Adrenal gland (tissue), 5 donors: Measurements from ENCODE around the gene ARSD.

ENCODE experiments used
- POLR2A ChIP-seq, 2 donors: fragments of 450-650 bp; IDR thresholded peaks; one replicate each; pipeline ENCODE4 v1.6.1; 2017; ENCODE audit warnings: antibody characterized with exemption in 2 of 2, mild to moderate bottlenecking in 2 of 2, moderate library complexity in 1 of 2
- TF ChIP-seq, protein P1 (sequence below), 6 experiments: fragments of 450-650 bp in 4 of 6; fragments of 200-600 bp in 2 of 6; sonication (generic) in 1 of 6; IDR thresholded peaks; 1 replicate in 5 of 6; 2 replicates in 1 of 6; pipeline versions ENCODE4 v1.5.1 to v1.8.0; 2016 to 2021; ENCODE audit warnings: antibody characterized with exemption in 6 of 6, mild to moderate bottlenecking in 2 of 6, moderate library complexity in 1 of 6
- donor health status: DM: no; HTN: no; CAD: no.

- TF ChIP-seq, protein P1, sequence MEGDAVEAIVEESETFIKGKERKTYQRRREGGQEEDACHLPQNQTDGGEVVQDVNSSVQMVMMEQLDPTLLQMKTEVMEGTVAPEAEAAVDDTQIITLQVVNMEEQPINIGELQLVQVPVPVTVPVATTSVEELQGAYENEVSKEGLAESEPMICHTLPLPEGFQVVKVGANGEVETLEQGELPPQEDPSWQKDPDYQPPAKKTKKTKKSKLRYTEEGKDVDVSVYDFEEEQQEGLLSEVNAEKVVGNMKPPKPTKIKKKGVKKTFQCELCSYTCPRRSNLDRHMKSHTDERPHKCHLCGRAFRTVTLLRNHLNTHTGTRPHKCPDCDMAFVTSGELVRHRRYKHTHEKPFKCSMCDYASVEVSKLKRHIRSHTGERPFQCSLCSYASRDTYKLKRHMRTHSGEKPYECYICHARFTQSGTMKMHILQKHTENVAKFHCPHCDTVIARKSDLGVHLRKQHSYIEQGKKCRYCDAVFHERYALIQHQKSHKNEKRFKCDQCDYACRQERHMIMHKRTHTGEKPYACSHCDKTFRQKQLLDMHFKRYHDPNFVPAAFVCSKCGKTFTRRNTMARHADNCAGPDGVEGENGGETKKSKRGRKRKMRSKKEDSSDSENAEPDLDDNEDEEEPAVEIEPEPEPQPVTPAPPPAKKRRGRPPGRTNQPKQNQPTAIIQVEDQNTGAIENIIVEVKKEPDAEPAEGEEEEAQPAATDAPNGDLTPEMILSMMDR (IDR thresholded peaks at IDR 0.05), result no peak
- TF ChIP-seq POLR2A (IDR thresholded peaks at IDR 0.05), result no peak
Observed at GRCh38 chrX:2962381-2962780, 33.2 kb upstream of the ARSD start.
